Gastrocnemius medialis (tissue), 4 donors: ENCODE results near the gene ARL3.

Experiments used
- POLR2A ChIP-seq, 2 donors: fragments of 450-650 bp; IDR thresholded peaks; one replicate each; pipeline ENCODE4 v1.6.1; 2017; ENCODE audit warnings: antibody characterized with exemption in 2 of 2, mild to moderate bottlenecking in 2 of 2, moderate library complexity in 2 of 2
- TF ChIP-seq, protein P1 (sequence below), 5 experiments: fragments of 450-650 bp in 3 of 5; fragments of 200-600 bp in 2 of 5; sonication (generic) in 2 of 5; IDR thresholded peaks in 4 of 5; conservative IDR thresholded peaks in 1 of 5; 1 replicate in 4 of 5; 2 replicates in 1 of 5; pipeline ENCODE4 v1.5.1; 2016 to 2019; ENCODE audit warnings: antibody characterized with exemption in 5 of 5, mild to moderate bottlenecking in 3 of 5, moderate library complexity in 3 of 5

DNA sequence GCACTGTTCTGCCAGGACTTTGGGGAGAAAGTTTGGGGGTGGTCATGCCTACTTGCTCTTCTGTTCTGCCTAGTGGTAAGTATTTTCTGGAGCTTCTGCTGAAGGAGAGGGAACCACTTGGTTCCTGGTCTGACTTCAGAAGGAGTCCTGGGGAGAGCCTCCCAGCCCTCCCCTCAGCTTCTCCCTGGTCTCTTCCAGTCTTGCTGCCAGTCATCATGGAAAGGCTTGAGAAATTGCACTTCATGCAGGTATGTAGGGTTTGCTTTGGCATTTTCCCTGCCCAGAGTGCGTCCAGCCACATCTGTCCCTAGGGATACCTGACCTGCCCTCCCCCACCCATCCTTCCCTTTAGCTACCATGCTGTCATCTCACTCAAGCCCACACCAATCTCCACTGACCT is 18.5 kb upstream of the ARL3 start:
- TF ChIP-seq, protein P1, sequence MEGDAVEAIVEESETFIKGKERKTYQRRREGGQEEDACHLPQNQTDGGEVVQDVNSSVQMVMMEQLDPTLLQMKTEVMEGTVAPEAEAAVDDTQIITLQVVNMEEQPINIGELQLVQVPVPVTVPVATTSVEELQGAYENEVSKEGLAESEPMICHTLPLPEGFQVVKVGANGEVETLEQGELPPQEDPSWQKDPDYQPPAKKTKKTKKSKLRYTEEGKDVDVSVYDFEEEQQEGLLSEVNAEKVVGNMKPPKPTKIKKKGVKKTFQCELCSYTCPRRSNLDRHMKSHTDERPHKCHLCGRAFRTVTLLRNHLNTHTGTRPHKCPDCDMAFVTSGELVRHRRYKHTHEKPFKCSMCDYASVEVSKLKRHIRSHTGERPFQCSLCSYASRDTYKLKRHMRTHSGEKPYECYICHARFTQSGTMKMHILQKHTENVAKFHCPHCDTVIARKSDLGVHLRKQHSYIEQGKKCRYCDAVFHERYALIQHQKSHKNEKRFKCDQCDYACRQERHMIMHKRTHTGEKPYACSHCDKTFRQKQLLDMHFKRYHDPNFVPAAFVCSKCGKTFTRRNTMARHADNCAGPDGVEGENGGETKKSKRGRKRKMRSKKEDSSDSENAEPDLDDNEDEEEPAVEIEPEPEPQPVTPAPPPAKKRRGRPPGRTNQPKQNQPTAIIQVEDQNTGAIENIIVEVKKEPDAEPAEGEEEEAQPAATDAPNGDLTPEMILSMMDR (IDR thresholded peaks at IDR 0.05 in 4 of 5, conservative IDR thresholded peaks at IDR 0.05 in 1 of 5) = no peak
- TF ChIP-seq POLR2A (IDR thresholded peaks at IDR 0.05) = no peak
